ENCODE measurements around the gene RFX8.

- TF ChIP-seq CTCF (IDR thresholded peaks at IDR 0.05) (peak; percentile 46), USF2 (IDR thresholded peaks at IDR 0.05; ENCODE audit: borderline replicate concordance, low read depth, low read length) (no peak), NFIC (IDR thresholded peaks at IDR 0.05; ENCODE audit: borderline replicate concordance) (no peak), EZH2phosphoT487 (IDR thresholded peaks at IDR 0.05; ENCODE audit: borderline replicate concordance, low read depth) (no peak), SMC3 (IDR thresholded peaks at IDR 0.05; ENCODE audit: low read depth, low read length) (peak; percentile 66)
These were observed 43.9 kb upstream of the RFX8 start for GRCh38 chr2:101518578-101519492.

Data from SK-N-SH (cell line).